LNCaP clone FGC (cell line): Measurements from ENCODE around the gene SCRN2.

Source experiments
- DNase-seq: peaks from one replicate; pipeline ENCODE4 v3.0.0-alpha.2; 2011; ENCODE audit warnings: low read depth
- H3K4me3 ChIP-seq: 2 replicates; pipeline ENCODE4 v1.5.1; 2011; ENCODE audit warnings: mild to moderate bottlenecking, low read depth, low read length, control low read depth
- CTCF ChIP-seq: IDR thresholded peaks from 2 replicates; pipeline ENCODE4 v1.5.1; 2012; ENCODE audit warnings: mild to moderate bottlenecking; ENCODE audit not compliant: control insufficient read depth, insufficient read depth; ENCODE audit errors: extremely low read depth

SCRN2 gene

GRCh38 chr17:47844814-47845715, 4.0 kb upstream of the SCRN2 start:
- no peak for DNase-seq
- 0 out of 2 replicates have a peak, but pooled peaks have one; percentile 23 for TF ChIP-seq CTCF
- no peak overlapping the region for H3K4me3 ChIP-seq

GRCh38 chr17:47844227-47844626, 3.2 kb upstream of the SCRN2 start:
- no peak for TF ChIP-seq CTCF
- DNase-seq: peak; percentile 46
- no peak overlapping the region for H3K4me3 ChIP-seq

GRCh38 chr17:47843391-47843730, 2.3 kb upstream of the SCRN2 start:
- H3K4me3 ChIP-seq: no peak overlapping the region
- DNase-seq: no peak
- no peak for TF ChIP-seq CTCF

- TF ChIP-seq CTCF: no peak
- no peak for DNase-seq
- H3K4me3 ChIP-seq: peak overlapping the region; percentile 82; the same call in 1 of the 2 replicates
These were observed 617 bp upstream of the SCRN2 start for GRCh38 chr17:47841488-47842291.

- DNase-seq: no peak
- peak overlapping the region; percentile 82 for H3K4me3 ChIP-seq
- TF ChIP-seq CTCF: no peak
These were observed 902 bp downstream of the SCRN2 start for GRCh38 chr17:47840001-47840741.

GRCh38 chr17:47839071-47839470, 2.0 kb downstream of the SCRN2 start:
- no peak for DNase-seq
- no peak for TF ChIP-seq CTCF

More at GRCh38 chr17:47839071-47839470, 2.0 kb downstream of the SCRN2 start:
- H3K4me3 ChIP-seq: no peak overlapping the region
